Measurements from ENCODE around the gene ARL2BP. TPM values are rescaled to one million over a fixed set of nuclear protein-coding genes. Genes with fewer than 3 reads are reported as not detected.

The ARL2BP gene
- total and polyA plus RNA-seq, 2 of the 13 experiments (the other 11 are each of a cell fraction or from before 2014, with no cell fraction given): 64.3 to 67.6 TPM

DNA sequence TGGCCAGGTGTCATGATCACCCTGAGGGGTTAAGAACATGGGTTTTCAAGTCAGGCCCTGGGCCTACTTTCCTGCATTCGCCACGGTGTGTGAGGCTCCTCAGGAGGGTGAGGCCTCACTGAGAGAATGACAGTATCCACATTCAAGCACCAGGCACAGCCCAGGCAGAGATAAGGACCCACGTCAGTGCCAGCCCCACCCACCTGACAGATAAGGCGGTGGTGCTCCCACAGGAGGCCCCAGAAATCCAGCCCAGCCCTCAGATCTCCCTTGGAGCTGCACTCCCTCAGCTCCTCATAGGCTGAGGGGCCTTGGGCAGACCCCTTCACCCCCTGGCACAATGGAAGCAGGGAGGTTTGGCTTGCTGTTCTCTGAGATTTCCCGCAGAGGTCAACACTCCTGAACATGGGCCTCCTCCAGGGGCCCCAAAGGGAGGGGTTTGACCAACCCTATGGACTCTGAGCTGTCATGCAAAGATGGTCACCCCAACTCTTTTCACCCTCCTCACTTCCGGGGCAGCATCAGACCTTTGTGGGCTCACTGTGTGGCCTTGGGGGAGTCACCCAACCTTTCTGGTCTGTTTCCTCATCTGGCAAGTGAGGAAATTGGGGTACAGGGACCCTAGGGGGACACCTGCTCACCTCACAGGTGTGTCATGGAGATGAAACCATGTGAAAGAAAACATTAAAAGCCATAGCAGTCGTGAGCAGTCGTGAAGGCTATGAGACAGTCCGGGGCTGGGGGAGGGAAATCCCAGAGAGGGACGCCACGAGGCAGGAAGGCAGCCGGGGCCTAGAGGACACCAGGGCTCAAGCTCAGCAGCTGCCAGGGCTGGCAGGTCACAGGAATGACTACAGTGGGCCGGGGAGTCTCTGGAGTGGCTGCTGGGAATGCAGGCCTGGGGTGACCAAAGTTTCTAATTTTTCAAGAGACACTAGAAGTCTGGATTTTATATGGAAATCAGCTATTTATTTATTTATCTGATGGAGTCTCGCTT, 24.0 kb downstream of the ARL2BP start (continued):
- TF ChIP-seq, protein P1, sequence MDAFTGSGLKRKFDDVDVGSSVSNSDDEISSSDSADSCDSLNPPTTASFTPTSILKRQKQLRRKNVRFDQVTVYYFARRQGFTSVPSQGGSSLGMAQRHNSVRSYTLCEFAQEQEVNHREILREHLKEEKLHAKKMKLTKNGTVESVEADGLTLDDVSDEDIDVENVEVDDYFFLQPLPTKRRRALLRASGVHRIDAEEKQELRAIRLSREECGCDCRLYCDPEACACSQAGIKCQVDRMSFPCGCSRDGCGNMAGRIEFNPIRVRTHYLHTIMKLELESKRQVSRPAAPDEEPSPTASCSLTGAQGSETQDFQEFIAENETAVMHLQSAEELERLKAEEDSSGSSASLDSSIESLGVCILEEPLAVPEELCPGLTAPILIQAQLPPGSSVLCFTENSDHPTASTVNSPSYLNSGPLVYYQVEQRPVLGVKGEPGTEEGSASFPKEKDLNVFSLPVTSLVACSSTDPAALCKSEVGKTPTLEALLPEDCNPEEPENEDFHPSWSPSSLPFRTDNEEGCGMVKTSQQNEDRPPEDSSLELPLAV (CRISPR knock-in tag; conservative IDR thresholded peaks at IDR 0.05; ENCODE audit: low read depth): no peak
- no peak for TF ChIP-seq ZFP36 (IDR thresholded peaks at IDR 0.05; ENCODE audit: borderline replicate concordance, low read depth, low read length, partially characterized antibody)
- no peak for TF ChIP-seq SMYD3 (CRISPR knock-in tag; IDR thresholded peaks at IDR 0.05)
- no peak for TF ChIP-seq KLF12 (CRISPR knock-in tag; IDR thresholded peaks at IDR 0.05; ENCODE audit: borderline replicate concordance)
- no peak for TF ChIP-seq ZC3H13 (CRISPR knock-in tag; IDR thresholded peaks at IDR 0.05)
- TF ChIP-seq, protein P2, sequence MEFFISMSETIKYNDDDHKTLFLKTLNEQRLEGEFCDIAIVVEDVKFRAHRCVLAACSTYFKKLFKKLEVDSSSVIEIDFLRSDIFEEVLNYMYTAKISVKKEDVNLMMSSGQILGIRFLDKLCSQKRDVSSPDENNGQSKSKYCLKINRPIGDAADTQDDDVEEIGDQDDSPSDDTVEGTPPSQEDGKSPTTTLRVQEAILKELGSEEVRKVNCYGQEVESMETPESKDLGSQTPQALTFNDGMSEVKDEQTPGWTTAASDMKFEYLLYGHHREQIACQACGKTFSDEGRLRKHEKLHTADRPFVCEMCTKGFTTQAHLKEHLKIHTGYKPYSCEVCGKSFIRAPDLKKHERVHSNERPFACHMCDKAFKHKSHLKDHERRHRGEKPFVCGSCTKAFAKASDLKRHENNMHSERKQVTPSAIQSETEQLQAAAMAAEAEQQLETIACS (CRISPR knock-in tag; IDR thresholded peaks at IDR 0.05): no peak
- no peak for TF ChIP-seq PHB2 (IDR thresholded peaks at IDR 0.05; ENCODE audit: partially characterized antibody)
- TF ChIP-seq, protein P3, sequence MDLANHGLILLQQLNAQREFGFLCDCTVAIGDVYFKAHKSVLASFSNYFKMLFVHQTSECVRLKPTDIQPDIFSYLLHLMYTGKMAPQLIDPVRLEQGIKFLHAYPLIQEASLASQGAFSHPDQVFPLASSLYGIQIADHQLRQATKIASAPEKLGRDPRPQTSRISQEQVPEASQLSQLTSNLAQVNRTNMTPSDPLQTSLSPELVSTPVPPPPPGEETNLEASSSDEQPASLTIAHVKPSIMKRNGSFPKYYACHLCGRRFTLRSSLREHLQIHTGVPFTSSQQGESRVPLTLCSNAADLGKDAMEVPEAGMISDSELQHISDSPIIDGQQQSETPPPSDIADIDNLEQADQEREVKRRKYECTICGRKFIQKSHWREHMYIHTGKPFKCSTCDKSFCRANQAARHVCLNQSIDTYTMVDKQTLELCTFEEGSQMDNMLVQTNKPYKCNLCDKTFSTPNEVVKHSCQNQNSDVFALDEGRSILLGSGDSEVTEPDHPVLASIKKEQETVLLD (CRISPR knock-in tag; IDR thresholded peaks at IDR 0.05; ENCODE audit: low read depth): no peak
- TF ChIP-seq ZNF543 (CRISPR knock-in tag; IDR thresholded peaks at IDR 0.05): no peak
- TF ChIP-seq HNF4A (CRISPR knock-in tag; IDR thresholded peaks at IDR 0.05): peak; percentile 57
- TF ChIP-seq, protein P4, sequence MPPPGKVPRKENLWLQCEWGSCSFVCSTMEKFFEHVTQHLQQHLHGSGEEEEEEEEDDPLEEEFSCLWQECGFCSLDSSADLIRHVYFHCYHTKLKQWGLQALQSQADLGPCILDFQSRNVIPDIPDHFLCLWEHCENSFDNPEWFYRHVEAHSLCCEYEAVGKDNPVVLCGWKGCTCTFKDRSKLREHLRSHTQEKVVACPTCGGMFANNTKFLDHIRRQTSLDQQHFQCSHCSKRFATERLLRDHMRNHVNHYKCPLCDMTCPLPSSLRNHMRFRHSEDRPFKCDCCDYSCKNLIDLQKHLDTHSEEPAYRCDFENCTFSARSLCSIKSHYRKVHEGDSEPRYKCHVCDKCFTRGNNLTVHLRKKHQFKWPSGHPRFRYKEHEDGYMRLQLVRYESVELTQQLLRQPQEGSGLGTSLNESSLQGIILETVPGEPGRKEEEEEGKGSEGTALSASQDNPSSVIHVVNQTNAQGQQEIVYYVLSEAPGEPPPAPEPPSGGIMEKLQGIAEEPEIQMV (CRISPR knock-in tag; IDR thresholded peaks at IDR 0.05; ENCODE audit: low read depth): no peak
- TF ChIP-seq, protein P5, sequence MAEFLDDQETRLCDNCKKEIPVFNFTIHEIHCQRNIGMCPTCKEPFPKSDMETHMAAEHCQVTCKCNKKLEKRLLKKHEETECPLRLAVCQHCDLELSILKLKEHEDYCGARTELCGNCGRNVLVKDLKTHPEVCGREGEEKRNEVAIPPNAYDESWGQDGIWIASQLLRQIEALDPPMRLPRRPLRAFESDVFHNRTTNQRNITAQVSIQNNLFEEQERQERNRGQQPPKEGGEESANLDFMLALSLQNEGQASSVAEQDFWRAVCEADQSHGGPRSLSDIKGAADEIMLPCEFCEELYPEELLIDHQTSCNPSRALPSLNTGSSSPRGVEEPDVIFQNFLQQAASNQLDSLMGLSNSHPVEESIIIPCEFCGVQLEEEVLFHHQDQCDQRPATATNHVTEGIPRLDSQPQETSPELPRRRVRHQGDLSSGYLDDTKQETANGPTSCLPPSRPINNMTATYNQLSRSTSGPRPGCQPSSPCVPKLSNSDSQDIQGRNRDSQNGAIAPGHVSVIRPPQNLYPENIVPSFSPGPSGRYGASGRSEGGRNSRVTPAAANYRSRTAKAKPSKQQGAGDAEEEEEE (CRISPR knock-in tag; IDR thresholded peaks at IDR 0.05; ENCODE audit: borderline replicate concordance): no peak
- TF ChIP-seq, protein P6, sequence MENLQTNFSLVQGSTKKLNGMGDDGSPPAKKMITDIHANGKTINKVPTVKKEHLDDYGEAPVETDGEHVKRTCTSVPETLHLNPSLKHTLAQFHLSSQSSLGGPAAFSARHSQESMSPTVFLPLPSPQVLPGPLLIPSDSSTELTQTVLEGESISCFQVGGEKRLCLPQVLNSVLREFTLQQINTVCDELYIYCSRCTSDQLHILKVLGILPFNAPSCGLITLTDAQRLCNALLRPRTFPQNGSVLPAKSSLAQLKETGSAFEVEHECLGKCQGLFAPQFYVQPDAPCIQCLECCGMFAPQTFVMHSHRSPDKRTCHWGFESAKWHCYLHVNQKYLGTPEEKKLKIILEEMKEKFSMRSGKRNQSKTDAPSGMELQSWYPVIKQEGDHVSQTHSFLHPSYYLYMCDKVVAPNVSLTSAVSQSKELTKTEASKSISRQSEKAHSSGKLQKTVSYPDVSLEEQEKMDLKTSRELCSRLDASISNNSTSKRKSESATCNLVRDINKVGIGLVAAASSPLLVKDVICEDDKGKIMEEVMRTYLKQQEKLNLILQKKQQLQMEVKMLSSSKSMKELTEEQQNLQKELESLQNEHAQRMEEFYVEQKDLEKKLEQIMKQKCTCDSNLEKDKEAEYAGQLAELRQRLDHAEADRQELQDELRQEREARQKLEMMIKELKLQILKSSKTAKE (CRISPR knock-in tag; IDR thresholded peaks at IDR 0.05; ENCODE audit: borderline replicate concordance): no peak
- peak; percentile 54; the same call in 1 of the 2 replicates for TF ChIP-seq ADNP (CRISPR knock-in tag; IDR thresholded peaks at IDR 0.05)
